Activated naive CD8-positive, alpha-beta T cell treated with anti-CD3 and anti-CD28 coated beads, Interleukin-2, amount 10 ng/mL, durations not matched to agents 7 days and 5 days (primary cell): ENCODE data around the gene SPAM1. TPM values are rescaled to one million over a fixed set of nuclear protein-coding genes. Genes with fewer than 3 reads are reported as not detected.
"Not testable (repeated sequence)": the region's sequence is repeated elsewhere in the genome, so short reads cannot be mapped to it uniquely, and the experiment has no call there.

Experiments used
- ATAC-seq: fragments of 150-1000 bp; cut with Tn5 transposase; one replicate; pipeline ENCODE4 v1.10.0; 2021; ENCODE audit warnings: low read depth, moderate library complexity
- POLR2A ChIA-PET: fragments of 350-600 bp; sonication (Branson Sonifier 250); formaldehyde crosslinking; loops from one replicate; lab custom pipeline; 2021; ENCODE audit warnings: antibody characterized with exemption; lab: Charles Lee
- DNase-seq: peaks from one replicate; pipeline ENCODE4 v3.0.0; 2021
- H3K27ac Mint-ChIP-seq: one replicate; pipeline ENCODE4 v1.8.0; 2022; ENCODE audit warnings: mild to moderate bottlenecking, mixed read lengths
- H3K27me3 Mint-ChIP-seq: one replicate; pipeline ENCODE4 v1.8.0; 2022; ENCODE audit warnings: mild to moderate bottlenecking, moderate library complexity, mixed read lengths
- H3K36me3 Mint-ChIP-seq: one replicate; pipeline ENCODE4 v1.8.0; 2021; ENCODE audit warnings: mild to moderate bottlenecking, mixed read lengths
- H3K4me1 Mint-ChIP-seq: one replicate; pipeline ENCODE4 v1.8.0; 2021; ENCODE audit warnings: mixed read lengths
- H3K4me3 Mint-ChIP-seq: one replicate; pipeline ENCODE4 v1.8.0; 2022; ENCODE audit warnings: mild to moderate bottlenecking, moderate library complexity, mixed read lengths
- H3K9me3 Mint-ChIP-seq: one replicate; pipeline ENCODE4 v1.8.0; 2021; ENCODE audit warnings: mixed read lengths
- total RNA-seq, 2 experiments: library from RNA; stranded (reverse); gene quantifications; one replicate each; pipeline ENCODE4 v1.2.3, GENCODE V29; 2021

Gene SPAM1
- total RNA-seq, result not detected

- DNase-seq, result no peak
- H3K4me3 Mint-ChIP-seq, result no peak within 1 kb of the TSS
- ATAC-seq, result no peak
- H3K4me1 Mint-ChIP-seq, result no peaks in the 10 kb centered on the region
- peaks cover 3% of the 10 kb centered on the region for H3K27me3 Mint-ChIP-seq
- H3K9me3 Mint-ChIP-seq, result no peaks in the 10 kb centered on the region
- no peak within 1 kb of the TSS for H3K27ac Mint-ChIP-seq
- no peaks in the 10 kb centered on the region for H3K36me3 Mint-ChIP-seq
- POLR2A ChIA-PET, result no interaction called here
Observed at GRCh38 chr7:123924941-123925340, at the start of gene SPAM1. SPAM1 (plus strand) TSS chr7:123925241; CDS start chr7:123953571, 28,330 bp downstream.

GRCh38 chr7:123876557-123877256, 48.3 kb upstream of the SPAM1 start:
- DNase-seq (no peak), ATAC-seq (no peak)
- Mint-ChIP-seq H3K27me3 (peaks cover 6% of the 10 kb centered on the region), H3K9me3 (no peaks in the 10 kb centered on the region), H3K4me3 (no peak overlapping the region), H3K4me1 (no peaks in the 10 kb centered on the region), H3K27ac (no peak overlapping the region), H3K36me3 (no peaks in the 10 kb centered on the region)
- POLR2A ChIA-PET, result no interaction called here

GRCh38 chr7:123879628-123880027, 45.4 kb upstream of the SPAM1 start:
- ATAC-seq (no peak), DNase-seq (no peak)
- no peaks in the 10 kb centered on the region for H3K4me1 Mint-ChIP-seq
- no peaks in the 10 kb centered on the region for H3K9me3 Mint-ChIP-seq
- POLR2A ChIA-PET, result no interaction called here
- no peak overlapping the region for H3K4me3 Mint-ChIP-seq
- H3K27ac Mint-ChIP-seq, result no peak overlapping the region
- H3K27me3 Mint-ChIP-seq, result peaks cover 11% of the 10 kb centered on the region
- no peaks in the 10 kb centered on the region for H3K36me3 Mint-ChIP-seq

- no peak overlapping the region for H3K4me3 Mint-ChIP-seq
- no peak overlapping the region for H3K27ac Mint-ChIP-seq
- H3K9me3 Mint-ChIP-seq, result no peaks in the 10 kb centered on the region
- H3K27me3 Mint-ChIP-seq, result peaks cover 19% of the 10 kb centered on the region
- no peaks in the 10 kb centered on the region for H3K36me3 Mint-ChIP-seq
- DNase-seq, result no peak
- ATAC-seq, result no peak
- H3K4me1 Mint-ChIP-seq, result no peaks in the 10 kb centered on the region
- POLR2A ChIA-PET, result no interaction called here
Observed at GRCh38 chr7:123881300-123881699, 43.7 kb upstream of the SPAM1 start.

GRCh38 chr7:123883154-123883553, 41.9 kb upstream of the SPAM1 start:
- Mint-ChIP-seq H3K9me3 (no peaks in the 10 kb centered on the region), H3K27me3 (peaks cover 24% of the 10 kb centered on the region), H3K27ac (no peak overlapping the region), H3K36me3 (no peaks in the 10 kb centered on the region), H3K4me1 (no peaks in the 10 kb centered on the region), H3K4me3 (no peak overlapping the region)
- no peak for DNase-seq
- no peak for ATAC-seq
- POLR2A ChIA-PET, result no interaction called here

GRCh38 chr7:123888192-123888591, 36.8 kb upstream of the SPAM1 start:
- Mint-ChIP-seq H3K27me3 (peaks cover 22% of the 10 kb centered on the region), H3K27ac (no peak overlapping the region), H3K4me1 (no peaks in the 10 kb centered on the region), H3K9me3 (no peaks in the 10 kb centered on the region), H3K4me3 (no peak overlapping the region), H3K36me3 (no peaks in the 10 kb centered on the region)
- no peak for DNase-seq
- no peak for ATAC-seq
- POLR2A ChIA-PET, result no interaction called here

GRCh38 chr7:123894753-123895152, 30.3 kb upstream of the SPAM1 start:
- H3K27me3 Mint-ChIP-seq, H3K4me1 Mint-ChIP-seq, POLR2A ChIA-PET, H3K27ac Mint-ChIP-seq, DNase-seq, H3K4me3 Mint-ChIP-seq, H3K36me3 Mint-ChIP-seq, ATAC-seq, H3K9me3 Mint-ChIP-seq: not testable (repeated sequence)

- Mint-ChIP-seq H3K9me3 (peaks cover 1% of the 10 kb centered on the region), H3K27me3 (no peaks in the 10 kb centered on the region), H3K36me3 (no peaks in the 10 kb centered on the region), H3K4me3 (no peak overlapping the region), H3K27ac (no peak overlapping the region), H3K4me1 (no peaks in the 10 kb centered on the region)
- no peak for ATAC-seq
- POLR2A ChIA-PET, result no interaction called here
- no peak for DNase-seq
Observed at GRCh38 chr7:123901101-123901500, 23.9 kb upstream of the SPAM1 start.

- peaks cover 4% of the 10 kb centered on the region for H3K27me3 Mint-ChIP-seq
- H3K27ac Mint-ChIP-seq, result no peak overlapping the region
- no peaks in the 10 kb centered on the region for H3K4me1 Mint-ChIP-seq
- H3K4me3 Mint-ChIP-seq, result no peak overlapping the region
- ATAC-seq, result no peak
- H3K36me3 Mint-ChIP-seq, result no peaks in the 10 kb centered on the region
- POLR2A ChIA-PET, result no interaction called here
- no peak for DNase-seq
- H3K9me3 Mint-ChIP-seq, result no peaks in the 10 kb centered on the region
Observed at GRCh38 chr7:123905714-123906113, 19.3 kb upstream of the SPAM1 start.

GRCh38 chr7:123916240-123916724, 8.8 kb upstream of the SPAM1 start:
- POLR2A ChIA-PET, result no interaction called here
- Mint-ChIP-seq H3K9me3 (no peaks in the 10 kb centered on the region), H3K36me3 (no peaks in the 10 kb centered on the region), H3K27ac (no peak overlapping the region), H3K27me3 (no peaks in the 10 kb centered on the region), H3K4me1 (no peaks in the 10 kb centered on the region), H3K4me3 (no peak overlapping the region)
- ATAC-seq (no peak), DNase-seq (no peak)

- ATAC-seq (no peak), DNase-seq (no peak)
- H3K27me3 Mint-ChIP-seq, result no peaks in the 10 kb centered on the region
- no peaks in the 10 kb centered on the region for H3K4me1 Mint-ChIP-seq
- POLR2A ChIA-PET, result no interaction called here
- no peaks in the 10 kb centered on the region for H3K36me3 Mint-ChIP-seq
- no peak overlapping the region for H3K27ac Mint-ChIP-seq
- no peak overlapping the region for H3K4me3 Mint-ChIP-seq
- H3K9me3 Mint-ChIP-seq, result no peaks in the 10 kb centered on the region
Observed at GRCh38 chr7:123917878-123918277, 7.2 kb upstream of the SPAM1 start.

GRCh38 chr7:123918309-123918708, 6.7 kb upstream of the SPAM1 start:
- no peak overlapping the region for H3K27ac Mint-ChIP-seq
- no peaks in the 10 kb centered on the region for H3K27me3 Mint-ChIP-seq
- no peak for ATAC-seq
- no peaks in the 10 kb centered on the region for H3K36me3 Mint-ChIP-seq
- POLR2A ChIA-PET, result no interaction called here
- no peak for DNase-seq
- H3K9me3 Mint-ChIP-seq, result no peaks in the 10 kb centered on the region
- H3K4me1 Mint-ChIP-seq, result no peaks in the 10 kb centered on the region
- no peak overlapping the region for H3K4me3 Mint-ChIP-seq

GRCh38 chr7:123923599-123923998, 1.4 kb upstream of the SPAM1 start:
- POLR2A ChIA-PET, result no interaction called here
- H3K9me3 Mint-ChIP-seq, result no peaks in the 10 kb centered on the region
- no peaks in the 10 kb centered on the region for H3K4me1 Mint-ChIP-seq
- no peaks in the 10 kb centered on the region for H3K36me3 Mint-ChIP-seq
- no peak overlapping the region for H3K4me3 Mint-ChIP-seq
- no peaks in the 10 kb centered on the region for H3K27me3 Mint-ChIP-seq
- DNase-seq, result no peak
- ATAC-seq, result no peak
- H3K27ac Mint-ChIP-seq, result no peak overlapping the region

- Mint-ChIP-seq H3K36me3 (no peaks in the 10 kb centered on the region), H3K4me3 (no peak overlapping the region), H3K27ac (no peak overlapping the region), H3K9me3 (no peaks in the 10 kb centered on the region), H3K27me3 (peaks cover 6% of the 10 kb centered on the region), H3K4me1 (no peaks in the 10 kb centered on the region)
- no peak for DNase-seq
- POLR2A ChIA-PET, result no interaction called here
- ATAC-seq, result no peak
Observed at GRCh38 chr7:123929107-123929506, 4.1 kb downstream of the SPAM1 start.
